Activated effector memory CD4-positive, alpha-beta T cell treated with Interleukin-2 at 50 U/mL for 16 hours (primary cell): ENCODE results near the gene DNAJB8.

Experiments used
- DNase-seq: peaks from one replicate; pipeline ENCODE4 v3.0.0-alpha.2; 2020

The DNAJB8 gene

GRCh38 chr3:128482666-128483656, 16.3 kb upstream of the DNAJB8 start:
- DNase-seq, result no peak

DNA sequence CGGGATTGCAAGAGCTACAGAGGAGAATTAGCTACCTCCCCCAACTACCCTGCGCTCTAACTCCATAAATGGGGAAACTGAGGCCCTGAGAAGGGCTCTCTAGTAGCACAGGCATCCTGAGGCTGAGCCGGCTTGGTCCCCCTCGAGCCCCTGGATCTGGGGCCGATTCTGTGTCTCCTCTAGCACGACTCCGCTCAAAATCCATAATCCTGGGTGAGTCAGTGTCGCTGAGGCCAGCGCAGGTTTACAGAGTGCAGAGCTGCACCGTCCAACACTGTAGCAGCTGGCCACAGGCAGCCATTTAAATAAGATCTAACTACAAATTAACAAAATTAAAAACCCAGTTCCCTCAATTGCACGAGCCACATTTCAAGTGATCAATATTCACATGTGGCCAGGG, 15.5 kb upstream of the DNAJB8 start:
- DNase-seq, result no peak

DNA sequence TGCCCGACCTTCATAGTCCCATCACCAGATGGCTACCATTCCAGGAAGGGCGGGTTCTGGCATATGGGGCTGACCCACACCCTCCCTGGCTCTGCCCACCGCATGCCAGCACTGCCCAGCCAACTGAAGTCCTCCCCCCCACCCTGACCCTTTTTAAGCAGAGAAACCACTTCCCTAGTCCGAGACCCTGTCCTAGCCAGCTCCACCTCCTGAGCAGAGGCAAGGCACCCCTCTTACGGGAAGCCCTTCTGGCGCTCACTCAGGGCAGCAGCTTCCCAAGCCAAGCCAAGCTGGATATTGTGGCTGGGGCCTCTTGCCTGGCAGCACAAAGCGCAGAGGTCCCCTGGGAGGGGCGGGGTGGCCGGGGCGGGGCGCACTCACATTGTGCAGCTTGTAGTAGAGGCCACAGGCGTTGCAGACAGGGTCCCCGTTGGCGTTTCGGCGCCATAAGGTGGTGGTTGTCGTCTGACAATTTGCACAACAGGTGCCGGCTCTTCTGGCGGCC, 14.8 kb upstream of the DNAJB8 start:
- no peak for DNase-seq

GRCh38 chr3:128480717-128481437, 14.2 kb upstream of the DNAJB8 start:
- no peak for DNase-seq

DNA sequence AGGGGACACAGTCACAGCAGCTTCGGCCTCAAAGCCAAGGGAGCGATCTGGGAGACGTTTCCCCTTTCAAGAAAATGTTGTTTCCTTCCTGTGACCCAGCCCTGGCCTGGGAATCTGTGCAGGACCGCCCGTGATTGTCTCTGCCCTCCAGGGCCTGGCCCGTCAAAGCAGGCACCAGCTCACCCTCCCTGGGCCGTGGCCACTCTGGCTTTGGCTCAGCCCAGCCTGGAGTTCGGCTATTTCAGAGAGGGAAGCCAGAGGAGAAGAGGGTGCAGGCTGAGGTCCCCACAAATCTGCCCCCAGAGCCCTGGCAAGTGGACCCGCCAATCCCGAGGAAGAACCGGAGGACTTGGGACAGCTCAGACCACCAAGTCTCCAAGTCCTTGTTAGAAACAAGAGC, 13.6 kb upstream of the DNAJB8 start:
- no peak for DNase-seq

- no peak for DNase-seq
Observed at GRCh38 chr3:128479558-128480086, 12.9 kb upstream of the DNAJB8 start.

GRCh38 chr3:128478576-128479506, 12.2 kb upstream of the DNAJB8 start:
- no peak for DNase-seq

GRCh38 chr3:128476659-128477058, 10.0 kb upstream of the DNAJB8 start:
- DNase-seq, result no peak

GRCh38 chr3:128475355-128475754, 8.7 kb upstream of the DNAJB8 start:
- DNase-seq, result no peak

DNA sequence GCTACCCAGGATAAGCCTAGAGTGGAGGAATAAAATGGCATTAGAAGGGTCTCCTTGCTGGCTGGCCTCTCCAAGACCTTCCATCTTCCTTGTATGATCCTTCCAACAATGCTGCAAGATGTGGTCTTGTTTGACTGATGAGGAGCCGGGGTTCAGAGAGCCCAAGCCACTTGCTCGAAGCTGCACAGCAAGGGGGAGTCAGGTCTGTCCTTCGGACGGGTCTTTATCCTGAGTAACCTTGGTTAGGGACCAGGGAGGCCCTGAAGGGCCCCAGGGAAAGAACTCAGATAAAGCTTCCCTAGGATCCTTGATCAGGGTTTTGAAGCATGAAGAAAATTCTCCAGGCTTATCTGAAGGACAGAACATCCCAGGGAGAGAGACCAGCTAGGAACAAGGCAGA, 7.0 kb upstream of the DNAJB8 start:
- DNase-seq, result no peak

GRCh38 chr3:128473180-128473519, 6.5 kb upstream of the DNAJB8 start:
- DNase-seq, result no peak

DNA sequence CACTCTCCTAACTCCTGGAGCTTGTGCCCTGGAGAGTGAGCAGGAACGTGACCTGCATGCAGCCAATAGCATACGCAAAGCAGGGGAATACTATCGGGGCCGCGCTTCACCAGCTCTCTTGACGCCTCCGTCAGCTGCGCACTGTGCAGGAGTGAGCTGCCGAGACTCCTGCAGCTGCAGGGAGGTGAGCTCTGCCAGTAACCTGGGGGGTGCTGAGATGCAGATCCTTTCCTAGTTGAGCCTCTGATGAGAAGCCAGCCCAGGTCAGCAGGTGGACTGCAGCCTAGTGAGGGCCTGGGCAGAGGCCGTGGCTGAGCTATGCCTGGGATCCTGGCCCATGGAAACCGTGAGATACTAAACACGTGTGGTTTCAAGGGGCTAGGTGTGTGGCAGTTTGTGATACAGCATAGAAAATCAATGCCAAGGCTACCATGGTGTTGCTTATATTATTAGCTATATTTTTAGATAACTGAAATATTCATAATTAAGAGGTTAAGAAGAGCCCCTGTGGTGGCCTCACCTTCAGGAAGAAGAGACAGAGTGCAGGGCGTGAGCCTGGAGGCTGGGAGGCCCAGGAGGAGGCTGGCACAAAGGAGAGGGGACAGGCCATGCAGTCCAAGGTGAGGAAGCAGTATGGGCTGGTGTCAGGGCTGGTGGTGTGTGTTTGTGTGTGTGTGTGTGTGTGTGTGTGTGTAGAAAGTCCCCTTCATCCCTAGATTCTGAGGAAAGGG, 5.9 kb upstream of the DNAJB8 start:
- no peak for DNase-seq

DNA sequence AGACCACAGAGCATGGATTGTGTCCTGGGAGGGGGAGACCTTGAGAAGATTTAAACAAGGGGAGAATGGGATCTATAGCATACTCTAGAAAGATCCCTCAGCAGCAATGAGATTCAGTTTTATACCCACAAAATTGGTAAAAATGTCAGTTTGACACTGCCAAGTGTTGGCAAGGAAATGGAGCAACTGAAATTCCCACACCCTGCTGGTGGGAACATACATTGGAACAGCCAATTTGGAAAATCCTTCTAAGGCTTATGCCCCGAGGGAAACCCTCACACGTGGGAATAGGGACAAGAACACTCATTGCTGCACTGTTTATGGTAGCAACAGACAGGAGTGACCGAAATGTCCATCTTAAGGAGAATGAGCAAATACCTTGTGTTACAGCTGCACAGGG, 5.0 kb upstream of the DNAJB8 start:
- DNase-seq, result no peak

- DNase-seq, result no peak
Observed at GRCh38 chr3:128471110-128471509, 4.4 kb upstream of the DNAJB8 start.

DNA sequence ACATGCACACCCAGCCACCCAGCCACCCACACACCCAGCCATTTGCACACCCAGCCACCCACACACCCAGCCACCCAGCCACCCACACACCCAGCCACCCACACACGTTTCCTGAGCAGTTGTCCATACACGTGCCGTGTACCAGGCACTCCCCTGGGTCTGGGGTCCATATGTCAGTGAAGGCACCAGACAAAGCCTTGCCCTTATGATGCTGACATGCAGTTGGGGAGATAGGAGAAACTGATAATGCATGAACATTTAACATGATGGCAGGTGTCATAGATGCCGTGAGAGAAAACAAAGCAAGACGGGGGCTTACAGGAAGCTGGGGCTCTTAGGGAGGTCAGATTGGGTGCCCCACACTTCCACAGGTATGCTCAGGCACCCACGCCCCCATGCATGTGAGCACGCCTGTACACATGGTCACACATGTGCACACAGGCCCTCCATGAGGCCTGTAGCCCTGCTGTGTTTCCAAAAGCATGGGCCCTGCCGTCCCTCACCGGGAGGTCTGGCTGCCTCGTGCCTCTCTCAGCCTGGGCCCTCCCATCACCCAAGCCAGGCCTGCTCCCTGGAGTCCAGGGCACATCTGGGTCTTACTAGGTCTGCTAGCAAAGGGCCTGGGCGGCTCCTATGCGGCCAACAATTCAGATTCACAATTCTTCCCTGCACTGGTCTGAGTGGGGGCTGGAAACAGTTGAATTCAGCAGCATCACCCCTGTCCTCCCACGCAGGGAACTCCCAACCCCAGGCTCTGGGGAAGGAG, 3.6 kb upstream of the DNAJB8 start:
- no peak for DNase-seq

DNA sequence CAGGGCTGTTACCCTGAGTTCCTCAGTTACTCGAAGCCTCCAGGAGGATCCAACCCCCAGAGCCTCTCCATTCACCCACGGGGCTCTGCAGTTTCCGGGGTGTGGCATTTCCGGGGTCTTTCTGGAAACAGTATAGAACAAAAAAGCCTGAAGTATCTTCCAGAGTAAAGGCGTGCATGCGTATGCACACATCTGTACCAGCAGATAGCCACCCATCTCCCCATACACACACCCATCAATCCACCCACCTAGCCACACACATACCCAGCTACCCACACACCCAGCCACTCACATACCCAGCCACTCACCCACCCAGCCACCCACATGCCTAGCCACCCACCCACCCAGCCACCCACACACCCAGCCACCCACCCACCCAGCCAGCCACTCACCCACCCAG, 2.9 kb upstream of the DNAJB8 start:
- no peak for DNase-seq

- no peak for DNase-seq
Observed at GRCh38 chr3:128468791-128469527, 2.3 kb upstream of the DNAJB8 start.

DNA sequence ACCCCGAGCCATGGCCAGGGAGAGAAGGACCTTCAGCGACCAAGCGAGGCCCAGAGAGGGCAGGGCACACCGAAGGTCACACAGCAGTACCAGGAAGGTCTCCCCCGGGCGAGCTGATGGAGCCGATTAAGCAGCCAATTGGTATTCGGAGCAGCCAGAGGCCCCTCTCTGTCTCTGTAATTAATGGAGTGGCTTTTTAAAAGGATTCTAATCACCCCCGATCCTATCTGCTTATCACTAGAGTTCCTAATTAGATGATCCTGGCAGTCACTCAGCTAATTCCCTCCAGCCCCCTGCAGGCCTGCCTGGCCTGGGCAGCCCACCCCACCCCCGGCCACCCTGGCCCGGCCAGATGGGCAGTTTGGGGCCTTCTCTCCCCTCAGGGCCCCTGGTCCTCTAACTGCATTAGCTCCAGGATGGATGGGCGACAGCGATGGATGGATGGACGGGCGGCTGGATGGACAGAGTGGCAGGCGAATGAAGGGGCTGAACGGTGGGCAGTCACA, 1.6 kb upstream of the DNAJB8 start:
- no peak for DNase-seq

GRCh38 chr3:128464702-128465101, 2.0 kb downstream of the DNAJB8 start:
- DNase-seq, result no peak

DNA sequence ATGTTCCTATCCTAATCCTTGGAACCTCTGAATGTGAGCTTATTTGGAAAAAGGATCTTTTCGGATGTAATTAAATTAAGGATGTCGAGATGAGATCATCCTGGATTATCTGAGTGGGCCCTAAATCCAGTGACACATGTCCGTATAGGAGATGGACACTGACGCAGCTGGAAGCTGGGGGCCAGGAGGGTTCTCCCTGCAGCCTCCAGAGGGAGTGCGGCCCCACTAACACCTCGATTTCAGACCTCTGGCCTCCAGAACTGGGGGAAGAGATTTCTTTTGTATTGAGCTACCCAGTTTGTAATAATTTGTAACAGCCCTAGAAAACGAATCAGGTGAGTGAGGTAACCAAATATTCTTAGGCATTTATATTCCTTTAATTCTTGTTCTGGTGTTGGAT, 2.5 kb downstream of the DNAJB8 start:
- no peak for DNase-seq
